Hypothalamus (tissue), 51 donors: Measurements from ENCODE around the gene CAPN10.

ENCODE experiments used
- DNase-seq, 51 donors: peaks; one replicate each; lab custom pipeline; 2025; lab: John Stamatoyannopoulos, UW

Gene CAPN10

GRCh38 chr2:240635998-240636547, 49.5 kb downstream of the CAPN10 start:
- no peak for DNase-seq

- no peak for DNase-seq
These were observed 50.1 kb downstream of the CAPN10 start for GRCh38 chr2:240636563-240637115.

GRCh38 chr2:240637116-240637900, 50.8 kb downstream of the CAPN10 start:
- DNase-seq = no peak

GRCh38 chr2:240637901-240638345, 51.4 kb downstream of the CAPN10 start:
- DNase-seq = no peak

- DNase-seq = no peak
These were observed 52.1 kb downstream of the CAPN10 start for GRCh38 chr2:240638512-240639160.

GRCh38 chr2:240639566-240639965, 53.0 kb downstream of the CAPN10 start:
- DNase-seq = no peak

GRCh38 chr2:240640939-240641338, 54.4 kb downstream of the CAPN10 start:
- DNase-seq = no peak

- DNase-seq = no peak
These were observed 55.7 kb downstream of the CAPN10 start for GRCh38 chr2:240642061-240642805.

- no peak for DNase-seq
These were observed 56.2 kb downstream of the CAPN10 start for GRCh38 chr2:240642806-240643092.

GRCh38 chr2:240643093-240643810, 56.7 kb downstream of the CAPN10 start:
- no peak for DNase-seq

GRCh38 chr2:240643811-240644150, 57.2 kb downstream of the CAPN10 start:
- no peak for DNase-seq

GRCh38 chr2:240644171-240644651, 57.7 kb downstream of the CAPN10 start:
- DNase-seq = no peak

- no peak for DNase-seq
These were observed 58.3 kb downstream of the CAPN10 start for GRCh38 chr2:240644859-240645301.

GRCh38 chr2:240645346-240645745, 58.8 kb downstream of the CAPN10 start:
- DNase-seq = no peak

GRCh38 chr2:240645801-240646175, 59.3 kb downstream of the CAPN10 start:
- no peak for DNase-seq

- no peak for DNase-seq
These were observed 59.8 kb downstream of the CAPN10 start for GRCh38 chr2:240646176-240646899.

GRCh38 chr2:240646900-240647502, 60.5 kb downstream of the CAPN10 start:
- no peak for DNase-seq

- DNase-seq = no peak
These were observed 61.1 kb downstream of the CAPN10 start for GRCh38 chr2:240647503-240648154.
